Spleen (tissue), 7 donors: ENCODE data around the gene C19orf44.

Experiments
- POLR2A ChIP-seq, 3 donors: fragments of 450-650 bp; IDR thresholded peaks; one replicate each; pipeline ENCODE4 v1.5.1; 2017; ENCODE audit warnings: antibody characterized with exemption in 3 of 3, mild to moderate bottlenecking in 1 of 3
- POLR2AphosphoS5 ChIP-seq, 3 donors: sonication (generic); formaldehyde crosslinking; IDR thresholded peaks; one replicate each; pipeline ENCODE4 v1.5.1; 2017; ENCODE audit warnings: antibody characterized with exemption in 3 of 3
- TF ChIP-seq, protein P1 (sequence below), 11 experiments: fragments of 200-600 bp in 7 of 11; fragments of 450-650 bp in 4 of 11; sonication (generic) in 4 of 11; IDR thresholded peaks in 8 of 11; conservative IDR thresholded peaks in 3 of 11; 1 replicate in 7 of 11; 2 replicates in 4 of 11; pipeline versions ENCODE4 v1.4.0 to v1.8.0; 2016 to 2021; ENCODE audit warnings: antibody characterized with exemption in 11 of 11, inconsistent platforms in 4 of 11, mild to moderate bottlenecking in 1 of 11
- donor health status: DM: no; HTN: no; CAD: no; lungs with moderate emphysema.
- donor health status: DM: no; HTN: no; CAD: no.
- donor health status: DM: no; HTN: no; CAD: no.

DNA sequence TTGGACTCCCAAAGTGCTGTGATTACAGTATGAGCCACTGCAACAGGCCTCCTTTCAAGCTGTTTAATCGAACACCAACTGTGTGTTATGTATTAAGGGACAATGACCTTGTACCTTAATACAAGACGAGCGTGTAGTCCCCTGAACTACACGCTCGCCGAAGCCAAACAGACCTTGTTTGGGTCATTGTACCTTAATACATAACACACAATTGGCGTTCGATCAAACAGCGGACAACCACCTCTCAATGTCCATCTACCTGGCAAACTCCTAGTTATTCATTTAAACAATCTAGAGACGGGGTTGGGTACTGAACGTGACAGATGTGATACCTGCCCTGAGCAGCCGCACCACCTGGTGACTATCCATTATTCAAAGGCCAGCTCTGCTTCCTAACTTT is 44.8 kb downstream of the C19orf44 start:
- TF ChIP-seq, protein P1, sequence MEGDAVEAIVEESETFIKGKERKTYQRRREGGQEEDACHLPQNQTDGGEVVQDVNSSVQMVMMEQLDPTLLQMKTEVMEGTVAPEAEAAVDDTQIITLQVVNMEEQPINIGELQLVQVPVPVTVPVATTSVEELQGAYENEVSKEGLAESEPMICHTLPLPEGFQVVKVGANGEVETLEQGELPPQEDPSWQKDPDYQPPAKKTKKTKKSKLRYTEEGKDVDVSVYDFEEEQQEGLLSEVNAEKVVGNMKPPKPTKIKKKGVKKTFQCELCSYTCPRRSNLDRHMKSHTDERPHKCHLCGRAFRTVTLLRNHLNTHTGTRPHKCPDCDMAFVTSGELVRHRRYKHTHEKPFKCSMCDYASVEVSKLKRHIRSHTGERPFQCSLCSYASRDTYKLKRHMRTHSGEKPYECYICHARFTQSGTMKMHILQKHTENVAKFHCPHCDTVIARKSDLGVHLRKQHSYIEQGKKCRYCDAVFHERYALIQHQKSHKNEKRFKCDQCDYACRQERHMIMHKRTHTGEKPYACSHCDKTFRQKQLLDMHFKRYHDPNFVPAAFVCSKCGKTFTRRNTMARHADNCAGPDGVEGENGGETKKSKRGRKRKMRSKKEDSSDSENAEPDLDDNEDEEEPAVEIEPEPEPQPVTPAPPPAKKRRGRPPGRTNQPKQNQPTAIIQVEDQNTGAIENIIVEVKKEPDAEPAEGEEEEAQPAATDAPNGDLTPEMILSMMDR (IDR thresholded peaks at IDR 0.05 in 8 of 11, conservative IDR thresholded peaks at IDR 0.05 in 3 of 11), result no peak
- TF ChIP-seq POLR2A (IDR thresholded peaks at IDR 0.05) (no peak), POLR2AphosphoS5 (IDR thresholded peaks at IDR 0.05) (no peak)
